ENCODE data around the gene RPS6KB2. TPM values are rescaled to one million over a fixed set of nuclear protein-coding genes. Genes with fewer than 3 reads are reported as not detected.
A peak's percentile ranks its signal among the peaks of the same experiment; 100 is the strongest.

The RPS6KB2 gene
- total RNA-seq, 1 donor from 2014 or later: 25.1 TPM

- ATAC-seq: peak; percentile 8
- intact Hi-C loops (cut with micrococcal nuclease): no loop called here
Measured at GRCh38 chr11:67482275-67482826, 54.1 kb downstream of the RPS6KB2 start.

GRCh38 chr11:67482827-67483798 lies 54.8 kb downstream of the RPS6KB2 start, which contains the start of gene AIP:
AIP (plus strand) TSS chr11:67483026; CDS start chr11:67483159, 133 bp downstream.
- DNase-seq: peak; percentile 97
- intact Hi-C loops (cut with micrococcal nuclease): no loop called here
- peak; percentile 99 for ATAC-seq

More at GRCh38 chr11:67482275-67482826, 54.1 kb downstream of the RPS6KB2 start:
- DNase-seq: no peak

GRCh38 chr11:67483831-67484665 lies 55.8 kb downstream of the RPS6KB2 start:
- DNase-seq (no peak), ATAC-seq (no peak)
- intact Hi-C loops (cut with micrococcal nuclease): no loop called here

- intact Hi-C loops (cut with micrococcal nuclease): no loop called here
- no peak for ATAC-seq
- no peak for DNase-seq
Measured at GRCh38 chr11:67484847-67485311, 56.6 kb downstream of the RPS6KB2 start.

Other genes starting within 250 kb of the RPS6KB2 start
- gene GRK2, start 162.0 kb upstream of the RPS6KB2 start, total RNA-seq: 56.8 TPM
- gene ANKRD13D, start 139.2 kb upstream of the RPS6KB2 start, total RNA-seq: 13.1 TPM
- 18.7 TPM for gene SSH3, start 125.0 kb upstream of the RPS6KB2 start, total RNA-seq
- 40.3 TPM for gene POLD4, start 74.9 kb upstream of the RPS6KB2 start, total RNA-seq
- 0.89 TPM for gene CLCF1, start 54.9 kb upstream of the RPS6KB2 start, total RNA-seq
- gene RAD9A, start 36.5 kb upstream of the RPS6KB2 start, total RNA-seq: 5.8 TPM
- gene PPP1CA, start 26.6 kb upstream of the RPS6KB2 start, total RNA-seq: 106 TPM
- gene TBC1D10C, start 24.4 kb upstream of the RPS6KB2 start, total RNA-seq: 0.87 TPM
- gene CARNS1, start 12.8 kb upstream of the RPS6KB2 start, total RNA-seq: 18.0 TPM
- 2.0 TPM for gene PTPRCAP, start 9.2 kb downstream of the RPS6KB2 start, total RNA-seq
- 23.2 TPM for gene CORO1B, start 15.0 kb downstream of the RPS6KB2 start, total RNA-seq
- gene GPR152, start 24.2 kb downstream of the RPS6KB2 start, total RNA-seq: not detected
- gene CABP4, start 26.9 kb downstream of the RPS6KB2 start, total RNA-seq: 0.64 TPM
- 91.5 TPM for gene TMEM134, start 40.8 kb downstream of the RPS6KB2 start, total RNA-seq
- 51.3 TPM for gene AIP, start 54.5 kb downstream of the RPS6KB2 start, total RNA-seq
- gene PITPNM1, start 76.9 kb downstream of the RPS6KB2 start, total RNA-seq: 45.5 TPM
- 55.0 TPM for gene CDK2AP2, start 79.7 kb downstream of the RPS6KB2 start, total RNA-seq
- gene CABP2, start 95.0 kb downstream of the RPS6KB2 start, total RNA-seq: not detected
- 360 TPM for gene GSTP1, start 155.3 kb downstream of the RPS6KB2 start, total RNA-seq
- gene NDUFV1, start 178.4 kb downstream of the RPS6KB2 start, total RNA-seq: 768 TPM
- gene NUDT8, start 201.4 kb downstream of the RPS6KB2 start, total RNA-seq: 106 TPM
- 0.37 TPM for gene TBX10, start 211.3 kb downstream of the RPS6KB2 start, total RNA-seq
- gene ACY3, start 222.2 kb downstream of the RPS6KB2 start, total RNA-seq: not detected
- not detected for gene ALDH3B2, start 246.1 kb downstream of the RPS6KB2 start, total RNA-seq